Mucosa of descending colon (tissue), 3 donors: ENCODE results near the gene RIMKLA. TPM values are rescaled to one million over a fixed set of nuclear protein-coding genes. Genes with fewer than 3 reads are reported as not detected.

Experiments
- ATAC-seq: fragments of 200-7000 bp; cut with Tn5 transposase; one replicate; pipeline ENCODE4 v1.9.1; 2020; ENCODE audit warnings: mild to moderate bottlenecking, moderate library complexity
- DNase-seq, 3 donors: peaks; one replicate each; pipeline ENCODE4 v3.0.0-alpha.2; 2020
- H3K36me3 ChIP-seq: fragments of 200-600 bp; one replicate; pipeline ENCODE4 v1.8.0; 2021; ENCODE audit warnings: low read depth, mild to moderate bottlenecking
- H3K4me1 ChIP-seq: fragments of 200-600 bp; one replicate; pipeline ENCODE4 v1.8.0; 2021; ENCODE audit warnings: low read depth, mild to moderate bottlenecking
- H3K4me3 ChIP-seq: fragments of 200-600 bp; one replicate; pipeline ENCODE4 v1.8.0; 2021; ENCODE audit warnings: mild to moderate bottlenecking
- H3K9me3 ChIP-seq: fragments of 200-600 bp; one replicate; pipeline ENCODE4 v1.8.0; 2021; ENCODE audit warnings: mild to moderate bottlenecking
- CTCF ChIP-seq: fragments of 200-600 bp; IDR thresholded peaks from one replicate; pipeline ENCODE4 v1.8.0; 2022; ENCODE audit warnings: antibody characterized with exemption, mild to moderate bottlenecking
- intact Hi-C, 2 donors: fragments of 100-400 bp; cut with DNase I in 1 of 2; cut with micrococcal nuclease in 1 of 2; formaldehyde crosslinking; loops; one replicate each; pipeline versions ENCODE4 v1.11.0 to v1.11.1; 2022; cut with DNase I, micrococcal nuclease
- total RNA-seq, 3 donors: library from RNA; stranded (reverse); fragmentation: NEBNext Ultra II Directional in 2 of 3; extraction: Animal tissue kit (Norgen Biotek cat#: 25700) in 2 of 3; gene quantifications; one replicate each; pipeline versions ENCODE4 v1.2.1 to v1.2.4, GENCODE V29; 2021 to 2023
- donor health status: DM: no; HTN: no; CAD: no; lungs with moderate emphysema.
- donor health status: DM: no; HTN: no; CAD: no.
- donor health status: DM: no; HTN: yes; CAD: no.

Gene RIMKLA
- total RNA-seq, 3 donors from 2014 or later, result 13.3 to 18.9 (median 14.5) TPM

- Histone ChIP-seq H3K9me3 (no peaks in the 10 kb centered on the region), H3K4me3 (peak within 1 kb of the TSS; percentile 88), H3K4me1 (peaks cover 11% of the 10 kb centered on the region), H3K36me3 (no peaks in the 10 kb centered on the region)
- ATAC-seq (peak; percentile 98), DNase-seq (peak; percentile 92 to 94 (median 94))
- intact Hi-C loops, result no loop called here
- no peak for TF ChIP-seq CTCF
Observed at GRCh38 chr1:42456010-42456753, 75.6 kb downstream of the RIMKLA start, which contains the start of the genes PPCS and ZMYND12. Gene PPCS (plus strand): TSS chr1:42456543. CDS start chr1:42456566, 23 bp downstream. Gene ZMYND12 (minus strand): TSS chr1:42456022. CDS start chr1:42455997, 25 bp downstream.

DNA sequence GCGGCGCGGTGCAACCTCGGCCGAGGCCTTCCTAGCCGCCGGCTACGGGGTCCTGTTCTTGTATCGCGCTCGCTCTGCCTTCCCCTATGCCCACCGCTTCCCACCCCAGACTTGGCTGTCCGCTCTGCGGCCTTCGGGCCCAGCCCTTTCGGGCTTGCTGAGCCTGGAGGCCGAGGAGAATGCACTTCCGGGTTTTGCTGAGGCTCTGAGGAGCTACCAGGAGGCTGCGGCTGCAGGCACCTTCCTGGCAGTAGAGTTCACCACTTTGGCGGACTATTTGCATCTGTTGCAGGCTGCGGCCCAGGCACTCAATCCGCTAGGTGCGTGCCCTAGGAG is 76.1 kb downstream of the RIMKLA start:
- H3K4me3 ChIP-seq, result peak overlapping the region; percentile 88
- intact Hi-C loops, result no loop called here
- H3K4me1 ChIP-seq, result peaks cover 11% of the 10 kb centered on the region
- no peaks in the 10 kb centered on the region for H3K36me3 ChIP-seq
- ATAC-seq (peak; percentile 85), DNase-seq (peak; percentile 69 to 82 (median 79))
- H3K9me3 ChIP-seq, result no peaks in the 10 kb centered on the region
- no peak for TF ChIP-seq CTCF

DNA sequence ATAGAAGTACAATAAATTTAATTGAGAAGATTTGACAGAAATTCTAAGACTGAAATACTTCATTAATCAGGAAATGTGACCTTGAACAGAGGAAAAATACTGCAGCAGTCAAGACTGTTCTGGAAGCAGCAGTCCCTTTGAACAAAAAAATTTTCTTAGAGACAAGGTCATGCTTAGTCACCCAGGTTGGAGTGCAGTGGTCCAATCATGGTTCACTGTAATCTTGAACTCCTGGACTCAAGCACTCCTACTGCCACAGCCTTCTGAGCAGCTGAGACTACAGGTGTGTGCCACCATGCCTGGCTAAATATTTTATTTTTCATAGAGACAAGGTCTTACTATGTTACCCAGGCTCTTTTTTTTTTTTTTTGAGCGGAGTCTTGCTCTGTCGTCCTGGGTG is 80.6 kb downstream of the RIMKLA start:
- no peaks in the 10 kb centered on the region for H3K9me3 ChIP-seq
- no peak for DNase-seq
- no peak for TF ChIP-seq CTCF
- no peaks in the 10 kb centered on the region for H3K36me3 ChIP-seq
- peaks cover 14% of the 10 kb centered on the region for H3K4me1 ChIP-seq
- ATAC-seq, result no peak
- no peak overlapping the region for H3K4me3 ChIP-seq
- intact Hi-C loops, result no loop called here

GRCh38 chr1:42462828-42463763 is 82.5 kb downstream of the RIMKLA start, which contains the start of gene CCDC30:
Gene CCDC30 (plus strand): TSS chr1:42463286. CDS start chr1:42480552, 17,266 bp downstream.
- peaks cover 3% of the 10 kb centered on the region for H3K4me1 ChIP-seq
- intact Hi-C loops, result no loop called here
- H3K4me3 ChIP-seq, result peak within 1 kb of the TSS; percentile 16
- peak; percentile 10 for TF ChIP-seq CTCF
- DNase-seq, result peak; percentile 96 to 97 (median 97)
- no peaks in the 10 kb centered on the region for H3K36me3 ChIP-seq
- ATAC-seq, result peak; percentile 100
- H3K9me3 ChIP-seq, result no peaks in the 10 kb centered on the region

GRCh38 chr1:42463921-42464320 is 83.3 kb downstream of the RIMKLA start:
- ATAC-seq (no peak), DNase-seq (no peak)
- H3K36me3 ChIP-seq, result no peaks in the 10 kb centered on the region
- TF ChIP-seq CTCF, result no peak
- H3K4me3 ChIP-seq, result no peak overlapping the region
- peaks cover 3% of the 10 kb centered on the region for H3K4me1 ChIP-seq
- H3K9me3 ChIP-seq, result no peaks in the 10 kb centered on the region
- intact Hi-C loops, result no loop called here
